ENCODE data around the gene OR11A1.

DNA sequence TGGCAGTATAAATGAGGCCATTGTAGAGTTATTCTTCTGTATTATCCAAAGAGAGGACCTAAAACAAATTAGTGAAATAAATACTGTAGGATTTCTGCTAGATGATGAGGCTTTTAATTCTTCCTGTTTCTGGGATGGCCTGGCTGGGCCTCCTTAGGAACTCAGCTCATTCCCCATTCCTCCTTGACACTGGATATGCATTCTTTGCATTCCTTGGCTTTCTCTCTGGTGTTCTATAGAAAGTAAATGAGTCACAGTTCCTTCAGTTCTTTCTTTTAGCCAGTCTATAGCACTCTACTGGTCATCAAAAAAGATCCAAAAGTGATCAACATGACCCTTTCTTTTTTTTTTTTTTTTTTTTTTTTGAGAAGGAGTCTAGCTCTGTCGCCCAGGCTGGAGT, 9.2 kb downstream of the OR11A1 start:
- TF ChIP-seq, protein P1, sequence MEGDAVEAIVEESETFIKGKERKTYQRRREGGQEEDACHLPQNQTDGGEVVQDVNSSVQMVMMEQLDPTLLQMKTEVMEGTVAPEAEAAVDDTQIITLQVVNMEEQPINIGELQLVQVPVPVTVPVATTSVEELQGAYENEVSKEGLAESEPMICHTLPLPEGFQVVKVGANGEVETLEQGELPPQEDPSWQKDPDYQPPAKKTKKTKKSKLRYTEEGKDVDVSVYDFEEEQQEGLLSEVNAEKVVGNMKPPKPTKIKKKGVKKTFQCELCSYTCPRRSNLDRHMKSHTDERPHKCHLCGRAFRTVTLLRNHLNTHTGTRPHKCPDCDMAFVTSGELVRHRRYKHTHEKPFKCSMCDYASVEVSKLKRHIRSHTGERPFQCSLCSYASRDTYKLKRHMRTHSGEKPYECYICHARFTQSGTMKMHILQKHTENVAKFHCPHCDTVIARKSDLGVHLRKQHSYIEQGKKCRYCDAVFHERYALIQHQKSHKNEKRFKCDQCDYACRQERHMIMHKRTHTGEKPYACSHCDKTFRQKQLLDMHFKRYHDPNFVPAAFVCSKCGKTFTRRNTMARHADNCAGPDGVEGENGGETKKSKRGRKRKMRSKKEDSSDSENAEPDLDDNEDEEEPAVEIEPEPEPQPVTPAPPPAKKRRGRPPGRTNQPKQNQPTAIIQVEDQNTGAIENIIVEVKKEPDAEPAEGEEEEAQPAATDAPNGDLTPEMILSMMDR (IDR thresholded peaks at IDR 0.05; ENCODE audit: low read length), result no peak
- TF ChIP-seq EZH2 (optimal IDR thresholded peaks at IDR 0.05; ENCODE audit: low read depth, low read length), result no peak
